Prostate gland (tissue), 2 donors: ENCODE measurements around the gene ZNF223. TPM values are rescaled to one million over a fixed set of nuclear protein-coding genes. Genes with fewer than 3 reads are reported as not detected.

ENCODE experiments used
- DNase-seq: peaks from one replicate; pipeline ENCODE4 v3.0.0-alpha.2; 2019; ENCODE audit warnings: low spot score
- H3K27ac ChIP-seq, 2 donors: fragments of 200-600 bp; sonication (generic); 2 replicates each; pipeline ENCODE4 v1.5.1; 2017 to 2019
- H3K27me3 ChIP-seq: fragments of 200-600 bp; sonication (generic); replicated peaks from 2 replicates; pipeline ENCODE4 v1.5.1; 2019; ENCODE audit not compliant: insufficient read depth
- H3K36me3 ChIP-seq, 2 donors: fragments of 200-600 bp; sonication (generic); 1 replicate in 1 of 2; 2 replicates in 1 of 2; pipeline versions ENCODE4 v1.5.1 to v1.8.1; 2017 to 2019
- H3K4me1 ChIP-seq: fragments of 200-600 bp; sonication (generic); replicated peaks from 2 replicates; pipeline ENCODE4 v1.5.1; 2019
- H3K4me3 ChIP-seq, 2 donors: fragments of 200-600 bp; sonication (generic); 2 replicates each; pipeline ENCODE4 v1.5.1; 2017 to 2019
- H3K9me3 ChIP-seq: fragments of 200-600 bp; sonication (generic); 2 replicates; pipeline ENCODE4 v1.5.1; 2017
- POLR2A ChIP-seq: fragments of 450-650 bp; IDR thresholded peaks from one replicate; pipeline ENCODE4 v1.6.1; 2016; ENCODE audit warnings: antibody characterized with exemption, mild to moderate bottlenecking
- POLR2AphosphoS5 ChIP-seq: sonication (generic); formaldehyde crosslinking; IDR thresholded peaks from one replicate; pipeline ENCODE4 v1.6.1; 2017; ENCODE audit warnings: antibody characterized with exemption
- WGBS: methylation state at CpG from one replicate; pipeline ENCODE4 v1.1.5; 2018; 5-methylcytosine and 5-hydroxymethylcytosine counted together
- intact Hi-C: fragments of 100-400 bp; cut with DNase I; formaldehyde crosslinking; loops from one replicate; pipeline ENCODE4 v1.14.2; 2022
- total RNA-seq, 2 donors: library from RNA; depleted of rRNA; stranded (reverse); fragments of >200 nt; gene quantifications; one replicate each; pipeline ENCODE4 v1.1.0, GENCODE V29; 2016
- TF ChIP-seq, protein P1 (sequence below), 4 experiments: fragments of 200-600 bp in 2 of 4; fragments of 450-650 bp in 2 of 4; sonication (generic) in 2 of 4; IDR thresholded peaks; 1 replicate in 3 of 4; 2 replicates in 1 of 4; pipeline ENCODE4 v1.5.1; 2016 to 2019; ENCODE audit warnings: antibody characterized with exemption in 4 of 4, mild to moderate bottlenecking in 2 of 4, moderate library complexity in 2 of 4

The ZNF223 gene
- total RNA-seq, 2 donors from 2014 or later, result 9.1 to 10.6 TPM

DNA sequence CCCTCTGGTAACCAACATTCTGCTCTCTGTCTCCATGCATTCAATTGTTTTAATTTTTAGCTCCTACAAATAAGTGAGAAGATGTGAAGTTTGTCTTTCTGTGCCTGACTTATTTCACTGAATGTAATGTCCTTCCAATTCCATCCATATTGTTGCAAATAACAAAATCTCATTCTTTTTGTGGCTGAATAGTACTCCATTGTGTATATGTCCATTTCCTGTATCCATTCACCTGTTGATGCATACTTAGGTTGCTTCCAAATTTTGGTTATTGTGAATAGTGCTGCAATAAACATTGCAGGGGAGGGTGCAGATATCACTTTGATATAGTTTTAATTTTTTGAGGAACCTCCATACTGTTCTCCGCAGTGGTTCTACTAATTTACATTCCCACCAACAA, 17.6 kb downstream of the ZNF223 start:
- no peak for DNase-seq
- H3K9me3 ChIP-seq, result no peaks in the 10 kb centered on the region
- peaks cover 5 to 12% of the 10 kb centered on the region in 2 donors for H3K36me3 ChIP-seq
- no peaks in the 10 kb centered on the region for H3K27me3 ChIP-seq
- no peak overlapping the region for H3K4me3 ChIP-seq
- TF ChIP-seq POLR2AphosphoS5 (no peak), POLR2A (no peak)
- TF ChIP-seq, protein P1, sequence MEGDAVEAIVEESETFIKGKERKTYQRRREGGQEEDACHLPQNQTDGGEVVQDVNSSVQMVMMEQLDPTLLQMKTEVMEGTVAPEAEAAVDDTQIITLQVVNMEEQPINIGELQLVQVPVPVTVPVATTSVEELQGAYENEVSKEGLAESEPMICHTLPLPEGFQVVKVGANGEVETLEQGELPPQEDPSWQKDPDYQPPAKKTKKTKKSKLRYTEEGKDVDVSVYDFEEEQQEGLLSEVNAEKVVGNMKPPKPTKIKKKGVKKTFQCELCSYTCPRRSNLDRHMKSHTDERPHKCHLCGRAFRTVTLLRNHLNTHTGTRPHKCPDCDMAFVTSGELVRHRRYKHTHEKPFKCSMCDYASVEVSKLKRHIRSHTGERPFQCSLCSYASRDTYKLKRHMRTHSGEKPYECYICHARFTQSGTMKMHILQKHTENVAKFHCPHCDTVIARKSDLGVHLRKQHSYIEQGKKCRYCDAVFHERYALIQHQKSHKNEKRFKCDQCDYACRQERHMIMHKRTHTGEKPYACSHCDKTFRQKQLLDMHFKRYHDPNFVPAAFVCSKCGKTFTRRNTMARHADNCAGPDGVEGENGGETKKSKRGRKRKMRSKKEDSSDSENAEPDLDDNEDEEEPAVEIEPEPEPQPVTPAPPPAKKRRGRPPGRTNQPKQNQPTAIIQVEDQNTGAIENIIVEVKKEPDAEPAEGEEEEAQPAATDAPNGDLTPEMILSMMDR (IDR thresholded peaks at IDR 0.05), result no peak
- 100% methylated on average over 1 of the region's 1 CpG for WGBS
- peaks cover 4% of the 10 kb centered on the region for H3K4me1 ChIP-seq
- H3K27ac ChIP-seq, result no peak overlapping the region
- intact Hi-C loops, result no loop called here

DNA sequence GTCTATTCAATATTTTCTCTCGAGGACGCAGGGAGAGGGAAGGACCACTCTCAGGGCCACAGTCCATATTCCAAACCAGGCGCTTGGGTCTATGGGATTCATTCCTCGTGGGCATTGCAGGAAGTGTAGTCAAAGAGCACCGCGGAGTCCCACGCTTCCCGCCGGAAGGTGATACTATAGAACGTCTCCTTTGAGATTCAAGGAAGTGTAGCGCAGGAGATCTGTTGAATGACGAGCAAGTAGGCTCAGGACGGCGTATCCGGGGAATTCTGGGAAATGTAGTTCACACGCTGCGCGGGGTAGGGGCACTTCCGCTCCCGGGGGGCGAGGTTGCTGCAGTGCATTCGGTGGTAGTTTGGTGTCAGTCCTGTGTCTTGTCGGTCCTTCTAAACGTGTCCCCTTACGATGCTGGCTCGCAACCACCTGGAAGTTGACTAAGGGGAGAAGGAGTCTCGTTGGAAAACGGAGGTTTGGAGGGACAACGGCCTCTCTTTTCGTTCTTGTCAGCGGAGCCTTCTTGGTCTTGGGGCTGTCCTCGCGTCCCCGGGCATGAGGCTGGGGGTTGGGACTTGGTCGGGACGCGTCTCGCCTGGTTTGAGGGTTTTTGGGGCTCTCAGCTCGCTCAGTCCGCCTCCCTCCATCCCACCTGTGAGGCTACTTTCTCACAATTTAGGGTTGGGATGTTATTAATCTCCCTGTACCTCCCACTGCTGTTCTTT, 20.1 kb downstream of the ZNF223 start, which contains the start of gene ZNF284:
Gene ZNF284 (plus strand): TSS at position 336 of the 719 bp plus-strand sequence. CDS start 4,231 bp downstream, outside the sequence.
- H3K4me3 ChIP-seq, result peak within 1 kb of the TSS; percentile 49 to 64
- intact Hi-C loops, result no loop called here
- H3K27ac ChIP-seq, result peak within 1 kb of the TSS; percentile 37 to 55
- no peaks in the 10 kb centered on the region for H3K36me3 ChIP-seq
- H3K27me3 ChIP-seq, result no peaks in the 10 kb centered on the region
- peak; percentile 97 for TF ChIP-seq POLR2AphosphoS5
- TF ChIP-seq, protein P1 (IDR thresholded peaks at IDR 0.05), result no peak
- no peak for TF ChIP-seq POLR2A
- WGBS, result 1% methylated on average over 40 of the region's 40 CpGs
- DNase-seq, result peak; percentile 92
- no peaks in the 10 kb centered on the region for H3K9me3 ChIP-seq
- H3K4me1 ChIP-seq, result peaks cover 4% of the 10 kb centered on the region

DNA sequence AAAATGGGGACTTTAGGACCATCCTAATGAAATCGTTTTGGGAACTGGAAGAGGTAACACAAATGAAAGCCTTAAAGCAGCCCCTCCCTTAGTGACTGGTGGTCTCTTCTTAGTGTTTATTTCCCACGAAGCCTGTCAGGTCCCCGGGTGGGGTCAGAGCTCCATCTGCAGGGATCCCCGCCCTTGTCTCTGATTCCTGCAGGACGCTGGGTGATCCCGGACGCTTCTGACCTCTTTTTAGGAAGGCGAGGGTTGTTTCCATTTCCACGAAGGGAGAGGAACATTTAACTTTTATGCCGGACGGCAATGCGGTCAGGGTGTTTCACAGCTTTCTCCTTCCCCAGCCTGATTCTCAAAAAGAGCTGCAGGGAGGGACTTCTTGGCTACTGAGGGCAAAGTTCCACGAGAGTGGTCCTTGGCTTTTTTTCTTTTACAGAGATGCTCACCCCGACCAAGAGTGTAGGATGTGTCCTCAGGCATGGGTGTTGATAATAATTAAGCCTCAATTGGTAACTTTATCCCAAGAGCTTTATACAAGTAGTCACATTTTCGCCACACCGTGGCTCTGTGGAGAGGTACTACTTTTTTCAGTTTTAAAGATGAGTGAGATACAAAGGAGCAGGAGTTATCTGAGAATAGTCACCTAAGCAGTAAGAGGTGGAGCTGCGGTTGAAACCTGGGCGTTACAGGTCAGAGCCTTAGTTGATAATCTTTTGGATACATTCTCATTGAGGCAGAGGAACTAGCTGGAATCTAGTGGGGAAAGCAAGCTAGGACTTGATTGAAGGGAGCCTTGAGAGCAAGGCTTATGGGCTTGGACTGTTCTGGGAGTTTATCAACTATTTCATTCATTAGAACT, 20.9 kb downstream of the ZNF223 start:
- Histone ChIP-seq H3K27ac (peak overlapping the region; percentile 37 to 55), H3K4me3 (peak overlapping the region; percentile 49 to 64), H3K9me3 (no peaks in the 10 kb centered on the region), H3K36me3 (no peaks in the 10 kb centered on the region), H3K4me1 (peaks cover 4% of the 10 kb centered on the region), H3K27me3 (no peaks in the 10 kb centered on the region)
- no peak for DNase-seq
- intact Hi-C loops, result no loop called here
- TF ChIP-seq POLR2A (no peak), POLR2AphosphoS5 (no peak)
- TF ChIP-seq, protein P1 (IDR thresholded peaks at IDR 0.05), result no peak
- 16% methylated on average over 18 of the region's 18 CpGs for WGBS

DNA sequence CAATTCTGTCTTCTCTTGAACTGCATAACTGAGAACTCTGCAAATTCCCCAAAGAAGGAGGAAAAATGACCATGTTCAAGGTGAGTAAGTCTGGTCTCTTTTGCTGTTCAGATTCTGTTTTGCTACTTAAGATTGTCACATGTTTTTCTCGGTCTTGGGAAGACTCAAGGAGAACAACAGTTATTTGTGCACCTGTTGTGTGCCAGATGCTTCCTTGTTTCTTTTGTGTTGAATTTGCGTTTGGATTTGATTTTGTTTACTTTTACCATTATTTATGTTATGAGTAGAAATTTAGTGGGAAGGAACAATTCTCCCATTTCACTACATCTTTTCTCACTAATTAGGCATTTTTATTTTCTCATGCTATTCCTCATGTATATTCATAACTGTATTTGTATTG, 24.5 kb downstream of the ZNF223 start:
- 87% methylated on average over 2 of the region's 2 CpGs for whole genome bisulfite sequencing
- Histone ChIP-seq H3K27ac (no peak overlapping the region), H3K4me3 (no peak overlapping the region), H3K4me1 (peaks cover 4% of the 10 kb centered on the region), H3K36me3 (no peaks in the 10 kb centered on the region), H3K27me3 (no peaks in the 10 kb centered on the region), H3K9me3 (no peaks in the 10 kb centered on the region)
- DNase-seq, result no peak
- TF ChIP-seq POLR2A, result no peak
- TF ChIP-seq POLR2AphosphoS5, result no peak
- TF ChIP-seq, protein P1 (IDR thresholded peaks at IDR 0.05), result no peak
- intact Hi-C loops, result no loop called here
